HS-27A (cell line): ENCODE results near the gene NEUROG3.
"Not testable (repeated sequence)": the region's sequence is repeated elsewhere in the genome, so short reads cannot be mapped to it uniquely, and the experiment has no call there.

Source experiments
- DNase-seq: peaks from one replicate; pipeline ENCODE4 v3.0.0-alpha.2; 2012; ENCODE audit warnings: low read depth, missing footprints

NEUROG3 gene

DNA sequence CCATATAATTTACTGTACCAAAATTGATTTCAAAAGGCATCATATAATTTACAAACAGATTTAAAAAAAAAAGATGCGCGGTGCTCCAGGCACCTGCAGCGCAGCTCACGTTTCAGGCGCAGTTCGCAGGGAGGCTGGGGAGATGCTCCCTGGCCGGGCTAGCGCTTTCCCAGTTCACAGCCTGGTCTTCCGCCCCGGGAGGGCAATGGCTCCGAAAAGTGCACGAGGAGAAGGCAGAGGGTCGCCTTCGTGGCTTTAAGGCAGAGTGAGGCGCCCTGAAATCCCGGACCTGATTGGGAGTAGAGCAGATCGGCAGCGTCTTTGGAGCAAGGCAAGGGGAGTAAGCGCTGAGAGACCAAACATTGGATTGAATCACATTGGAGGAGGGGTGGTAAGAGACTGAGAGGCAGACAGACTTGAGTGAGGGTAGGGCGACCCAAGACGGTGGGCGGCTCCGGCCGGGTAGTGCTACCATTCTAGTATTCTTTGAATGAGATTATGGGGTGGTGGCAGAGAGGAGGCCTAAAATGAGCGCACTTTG lies 1.5 kb downstream of the NEUROG3 start:
- no peak for DNase-seq

DNA sequence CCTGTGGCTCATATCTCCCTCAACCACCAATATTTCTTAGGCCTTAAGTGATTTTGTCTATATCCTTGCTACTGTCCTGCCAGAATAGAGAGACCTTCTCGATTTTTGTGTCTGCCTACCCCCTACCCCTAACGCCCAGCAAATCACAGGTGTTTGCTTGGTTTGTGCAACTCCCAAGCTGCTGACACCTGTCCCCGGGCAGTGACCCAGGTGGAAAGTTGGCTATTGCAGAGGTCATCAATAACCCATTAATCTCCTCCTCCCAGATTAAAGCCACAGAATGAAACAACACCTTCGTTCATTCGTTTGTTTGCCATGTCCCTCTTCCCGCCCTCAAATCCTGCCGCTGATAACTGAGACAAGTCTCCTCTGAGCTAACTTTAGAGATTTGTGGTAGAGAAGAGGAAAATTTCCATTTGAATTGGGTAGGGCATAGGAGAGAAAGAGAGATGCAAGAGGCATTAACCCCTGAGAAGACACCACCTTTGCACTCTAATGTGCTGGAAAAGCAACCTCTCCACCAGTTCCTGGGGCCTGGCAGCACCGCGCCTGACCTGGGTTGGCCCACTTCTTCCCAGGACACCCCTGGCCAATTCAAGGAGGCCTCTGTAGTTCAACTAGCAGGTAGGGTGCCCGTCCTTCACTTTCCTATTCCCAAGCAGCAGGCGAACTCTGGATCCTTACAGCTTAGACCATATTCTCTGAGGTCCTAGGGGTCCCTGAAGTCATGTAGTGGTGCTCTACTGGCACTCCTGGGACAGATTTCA lies 3.0 kb downstream of the NEUROG3 start:
- no peak for DNase-seq

GRCh38 chr10:69569396-69569934 lies 3.8 kb downstream of the NEUROG3 start:
- no peak for DNase-seq

DNA sequence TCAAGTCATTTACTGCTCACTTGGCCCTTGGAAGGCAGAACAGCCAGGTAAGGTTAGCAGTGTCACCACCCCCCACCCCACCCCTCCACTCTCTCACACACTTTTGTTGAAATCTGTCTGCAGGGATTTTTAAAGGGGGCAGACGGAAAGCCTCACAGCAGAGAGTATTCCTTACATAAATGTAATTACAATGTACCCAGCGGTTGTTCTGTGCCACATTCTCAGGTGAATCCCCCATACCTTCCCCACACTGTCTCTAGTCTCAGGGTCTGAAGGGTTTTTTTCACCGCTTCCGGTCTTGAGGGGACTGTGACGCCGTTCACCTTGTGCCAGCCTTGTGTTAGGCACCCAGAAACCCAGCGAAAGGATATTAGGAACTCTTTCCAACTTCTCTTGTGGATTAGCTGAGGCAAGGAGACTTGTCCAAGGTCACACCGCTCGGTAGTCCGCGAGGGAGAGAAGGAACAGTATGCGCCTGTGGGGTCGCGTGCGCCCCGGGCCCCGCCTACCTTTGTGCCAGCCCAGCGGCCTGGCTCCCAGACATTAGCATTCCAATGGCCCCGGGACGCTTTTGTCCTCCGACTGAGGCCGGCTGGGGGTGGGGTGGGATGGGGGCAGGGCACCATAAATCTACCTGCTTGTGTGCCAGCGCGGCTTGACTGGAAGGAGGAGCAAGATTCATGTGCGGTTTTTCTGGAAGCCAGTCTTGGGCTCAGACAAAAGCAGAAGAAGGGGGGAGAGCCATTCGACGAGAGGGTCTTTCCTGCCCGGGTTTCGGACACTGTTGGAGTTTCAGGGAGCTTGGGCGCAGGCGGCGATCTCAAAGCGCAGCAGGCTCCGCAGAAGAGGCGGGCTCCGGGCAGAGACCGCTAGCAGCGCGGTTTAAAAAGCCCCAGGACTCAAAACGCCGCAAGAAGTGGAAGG lies 4.5 kb downstream of the NEUROG3 start:
- DNase-seq: no peak

GRCh38 chr10:69567920-69568319 lies 5.3 kb downstream of the NEUROG3 start:
- DNase-seq: no peak

- no peak for DNase-seq
These were observed 10.4 kb downstream of the NEUROG3 start for GRCh38 chr10:69562731-69563254.

GRCh38 chr10:69559525-69559924 lies 13.7 kb downstream of the NEUROG3 start:
- DNase-seq: no peak

DNA sequence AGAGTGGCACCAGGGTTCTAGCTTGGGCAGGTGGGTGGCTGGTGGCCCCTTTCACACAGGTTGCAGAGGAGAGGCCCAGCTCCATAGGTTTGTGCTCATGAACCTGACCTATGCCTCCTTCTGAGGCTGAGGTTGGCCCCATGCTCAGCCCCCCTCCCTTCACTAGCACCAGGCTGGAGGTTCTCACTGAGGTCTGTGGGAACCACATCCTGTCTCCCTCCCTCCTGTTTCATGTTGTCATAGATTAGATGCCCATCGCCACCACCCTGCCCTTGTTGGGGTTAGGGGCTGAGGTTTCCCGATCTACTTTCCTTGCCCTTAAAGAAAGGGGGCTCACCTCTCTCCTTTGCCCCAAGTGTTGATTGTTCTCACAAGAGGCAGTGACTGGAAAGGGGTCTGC lies 14.7 kb downstream of the NEUROG3 start:
- no peak for DNase-seq

DNA sequence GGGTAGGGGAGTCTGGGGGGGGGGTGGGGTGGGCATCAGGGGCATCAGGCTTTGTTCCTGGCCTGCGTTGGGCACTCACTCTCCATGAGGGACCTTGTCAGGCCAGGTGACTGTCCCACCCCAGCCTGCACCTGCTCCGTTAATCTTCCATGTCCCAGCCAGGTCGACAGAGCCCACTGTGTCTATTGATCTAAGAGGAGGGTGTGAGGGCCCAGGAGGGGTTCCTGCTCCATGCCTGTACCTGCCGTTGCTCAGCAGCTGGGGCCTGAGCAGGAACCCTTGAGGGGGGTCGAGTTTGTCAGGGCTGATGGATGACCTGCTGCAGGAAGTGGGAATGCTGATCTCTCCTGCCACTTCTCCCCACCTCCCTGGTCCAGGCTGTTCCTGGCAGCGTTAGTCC lies 18.6 kb downstream of the NEUROG3 start:
- DNase-seq: no peak

DNA sequence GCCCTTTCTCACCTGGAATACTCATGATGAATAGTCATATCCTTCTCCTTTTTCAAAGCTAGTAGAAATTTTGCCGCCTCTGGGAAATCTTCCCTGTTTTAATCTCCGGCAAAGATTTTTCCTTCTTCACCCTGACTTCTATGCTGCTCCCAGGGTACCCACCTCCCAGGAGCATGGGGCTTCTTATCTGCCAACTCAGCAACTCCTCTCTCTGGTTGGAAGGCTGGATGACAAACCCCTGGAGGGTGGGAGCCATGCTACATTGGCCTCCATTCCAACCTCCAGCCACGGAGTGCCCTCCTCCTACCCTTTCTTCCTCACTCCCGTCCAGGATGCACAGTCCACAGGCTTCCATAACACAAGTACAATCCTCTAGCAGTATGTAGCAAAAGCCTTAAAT lies 19.9 kb downstream of the NEUROG3 start:
- no peak for DNase-seq

DNA sequence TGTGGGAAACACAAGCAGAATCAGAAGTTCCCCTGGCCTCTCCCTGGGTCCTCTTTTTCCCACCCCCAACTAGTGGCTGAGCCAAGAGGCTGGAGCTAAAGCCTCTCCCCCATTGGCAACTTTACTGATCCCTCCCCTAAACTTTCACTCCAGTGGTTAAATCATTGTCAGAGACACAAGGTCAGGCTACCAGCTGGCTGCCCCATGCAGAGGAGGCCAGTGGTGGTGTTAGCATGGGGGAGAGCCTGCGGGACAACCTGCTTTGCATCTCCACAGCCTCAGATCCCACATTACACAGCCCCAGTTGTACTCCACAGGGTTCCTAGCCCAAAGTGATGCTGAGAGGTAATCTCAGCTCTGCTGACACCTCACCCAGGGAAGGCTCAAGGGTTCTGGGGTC lies 21.0 kb downstream of the NEUROG3 start:
- DNase-seq: no peak

DNA sequence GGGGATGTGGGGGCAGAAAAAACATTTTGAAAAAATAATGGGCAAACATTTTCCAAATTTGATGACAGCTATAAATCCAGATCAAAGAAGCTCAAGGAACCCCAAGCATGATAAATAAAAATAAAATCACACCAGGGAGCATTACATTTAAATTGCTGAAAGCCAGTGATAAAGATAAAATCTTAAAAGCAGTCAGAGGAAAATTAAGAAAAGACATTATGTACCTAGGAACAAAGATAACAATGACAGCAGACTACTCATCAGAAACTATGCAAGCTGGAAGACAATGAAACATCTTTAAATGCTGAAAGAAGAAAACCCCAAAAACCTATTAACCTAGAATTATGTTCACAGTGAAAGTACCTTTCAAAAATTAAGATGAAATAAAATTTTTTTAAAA lies 23.3 kb downstream of the NEUROG3 start:
- DNase-seq: no peak

DNA sequence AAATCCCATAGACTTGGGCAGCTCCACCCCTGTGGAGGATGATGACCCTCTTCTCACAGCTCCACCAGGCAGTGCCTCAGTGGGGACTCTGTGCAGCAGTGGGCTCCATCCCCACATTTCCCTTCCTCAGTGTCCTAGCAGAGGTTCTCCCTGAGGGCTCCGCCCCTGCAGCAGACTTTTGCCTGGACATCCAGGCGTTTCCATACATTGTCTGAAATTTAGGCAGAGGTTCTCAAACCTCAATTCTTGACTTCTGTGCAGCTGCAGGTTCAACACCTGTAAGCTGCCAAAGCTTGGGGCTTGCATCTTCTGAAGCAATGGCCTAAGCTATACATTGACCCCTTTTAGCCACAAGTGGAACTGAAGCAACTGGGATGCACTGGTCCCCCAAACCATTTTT lies 31.8 kb downstream of the NEUROG3 start:
- no peak for DNase-seq

DNA sequence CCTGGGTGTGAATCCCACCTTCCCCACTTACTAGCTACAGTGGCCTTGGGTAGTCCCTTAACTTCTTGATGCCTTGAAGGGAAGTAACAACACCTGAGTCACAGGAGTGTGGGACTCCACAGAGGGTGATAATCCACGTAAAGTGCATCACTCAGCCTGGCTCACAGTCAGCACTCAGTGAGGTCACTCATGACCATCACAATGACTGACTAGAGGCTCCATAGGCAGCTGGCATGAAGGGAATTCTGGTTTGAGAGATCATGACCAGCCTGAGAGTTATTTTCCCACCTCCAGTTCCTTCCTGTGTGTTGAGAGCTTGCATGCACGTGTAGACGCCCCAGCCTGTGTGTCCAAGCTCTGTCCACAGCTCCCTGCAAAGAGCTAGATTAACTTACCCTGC lies 34.8 kb downstream of the NEUROG3 start:
- DNase-seq: no peak

DNA sequence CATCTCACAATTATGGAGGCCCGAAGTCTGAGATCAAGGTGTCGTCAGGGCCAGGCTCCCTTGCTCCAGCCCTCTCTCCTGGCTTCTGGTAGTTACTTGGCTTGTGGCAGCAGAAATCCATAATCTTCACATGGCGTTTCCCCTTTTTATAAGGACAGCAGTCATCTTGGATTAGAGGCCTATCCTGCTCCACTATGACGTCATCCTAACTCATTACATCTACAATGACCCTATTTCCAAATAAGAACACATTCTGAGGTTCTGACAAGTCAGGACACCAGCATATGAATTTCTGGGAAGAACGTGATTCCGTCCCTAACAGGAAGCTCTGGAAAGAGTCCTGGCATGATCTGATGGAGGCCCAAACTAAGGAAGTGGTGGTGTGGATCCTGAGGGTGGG lies 35.8 kb downstream of the NEUROG3 start:
- no peak for DNase-seq

DNA sequence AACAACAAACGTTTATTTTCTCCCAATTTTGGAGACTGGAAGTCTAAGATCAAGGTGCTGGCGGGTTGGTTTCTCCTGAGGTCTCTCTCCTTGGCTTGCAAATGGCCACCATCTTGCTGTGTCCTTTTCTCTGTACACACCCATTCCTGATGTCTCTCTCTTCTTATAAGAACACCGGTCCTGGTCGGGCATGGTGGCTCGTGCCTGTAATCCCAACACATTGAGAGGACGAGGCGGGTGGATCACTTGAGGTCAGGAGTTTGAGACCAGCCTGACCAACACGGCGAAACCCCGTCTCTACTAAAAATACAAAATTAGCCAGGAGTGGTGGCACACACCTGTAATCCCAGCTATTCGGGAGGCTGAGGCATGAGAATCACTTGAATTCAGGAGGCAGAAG lies 36.7 kb downstream of the NEUROG3 start:
- not testable (repeated sequence) for DNase-seq

DNA sequence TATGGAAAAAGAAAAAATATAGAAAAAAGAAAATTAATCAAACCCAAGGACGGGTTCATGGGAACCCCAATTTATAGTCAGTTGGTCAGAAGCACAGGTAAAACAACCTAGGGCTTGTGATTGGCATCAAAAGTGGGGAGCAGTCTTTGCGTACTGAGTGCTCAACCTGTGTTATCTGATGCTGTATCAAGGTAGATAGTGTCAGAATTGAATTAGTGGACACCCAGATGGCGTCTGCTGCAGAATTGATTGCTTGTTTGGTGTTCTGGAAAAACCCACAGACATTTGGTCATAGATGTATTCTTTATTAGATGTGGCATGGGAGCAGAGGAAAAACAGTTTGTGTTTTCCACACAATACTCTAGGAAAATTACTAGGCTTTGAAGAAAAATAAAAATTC lies 39.6 kb downstream of the NEUROG3 start:
- DNase-seq: no peak

GRCh38 chr10:69527961-69528360 lies 45.3 kb downstream of the NEUROG3 start:
- no peak for DNase-seq
